Stimulated activated CD4-positive, alpha-beta T cell treated with anti-CD3 and anti-CD28 coated beads, Interleukin-15, amount 100 ng/mL, for 24 hours (primary cell): ENCODE measurements around the gene RAB6B.

Experiments used
- DNase-seq: peaks from one replicate; pipeline ENCODE4 v3.0.0-alpha.2; 2020

The RAB6B gene

DNA sequence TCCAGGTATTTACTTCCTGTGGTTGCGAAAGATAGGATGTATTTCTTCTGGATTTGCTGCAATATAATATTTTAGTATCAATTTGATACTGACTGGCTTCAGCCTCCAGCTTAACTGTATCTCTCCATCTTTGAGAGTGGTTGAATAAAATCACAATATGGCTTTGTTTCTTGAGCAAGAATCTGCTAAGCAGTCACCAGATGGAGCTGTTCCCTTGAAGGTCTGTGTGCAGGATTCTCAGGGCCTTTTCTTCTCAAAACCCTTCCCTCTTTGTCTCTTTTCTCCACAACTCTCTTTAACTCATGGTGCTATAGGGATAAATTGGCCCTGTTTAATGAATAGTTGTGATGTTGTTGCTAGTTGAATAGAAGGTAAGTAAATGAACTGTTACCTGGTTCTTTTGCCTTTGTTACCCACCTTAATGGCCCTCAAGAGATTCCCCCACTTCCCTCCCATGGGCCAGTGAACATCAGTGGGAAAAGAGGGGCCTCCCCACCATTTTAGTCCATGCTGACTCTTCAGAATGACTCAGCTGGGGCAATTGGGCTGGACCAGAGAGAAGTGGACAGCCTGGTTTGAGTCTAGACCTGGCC lies 34.8 kb upstream of the RAB6B start:
- DNase-seq: no peak

DNA sequence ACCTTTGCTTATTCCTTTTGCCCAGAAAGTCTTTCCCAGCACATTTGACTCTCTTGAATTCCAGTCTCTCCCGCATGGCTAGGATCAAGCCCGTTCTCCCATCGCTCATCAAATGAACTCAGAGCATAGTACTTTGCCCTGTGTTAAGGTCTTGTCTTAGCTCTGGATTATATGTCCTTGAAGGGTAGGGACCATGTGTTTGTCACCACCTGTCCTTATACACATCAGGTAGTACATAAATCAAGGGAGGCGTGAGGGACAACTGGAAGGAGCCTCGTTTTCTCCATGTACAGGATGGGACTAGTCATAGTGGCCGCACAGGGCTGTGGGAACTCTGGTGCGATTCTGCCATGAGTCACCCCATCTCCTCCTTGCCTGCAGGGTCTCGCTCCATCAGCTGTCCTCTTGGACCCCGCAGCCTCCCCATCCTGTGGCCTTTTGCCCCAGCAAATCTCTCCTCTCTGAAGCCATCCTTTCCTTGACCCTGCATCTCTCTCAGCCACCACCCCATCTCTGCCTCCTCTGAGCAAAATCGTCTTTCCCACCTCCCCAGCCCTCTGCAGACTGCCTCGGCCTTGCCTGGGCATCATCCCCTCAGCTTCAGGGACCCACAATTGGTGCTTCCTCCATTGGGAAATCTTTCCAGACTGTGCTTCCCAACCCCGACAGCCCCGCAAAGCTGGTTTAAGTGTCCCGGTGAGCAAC lies 33.4 kb upstream of the RAB6B start:
- DNase-seq: no peak

DNA sequence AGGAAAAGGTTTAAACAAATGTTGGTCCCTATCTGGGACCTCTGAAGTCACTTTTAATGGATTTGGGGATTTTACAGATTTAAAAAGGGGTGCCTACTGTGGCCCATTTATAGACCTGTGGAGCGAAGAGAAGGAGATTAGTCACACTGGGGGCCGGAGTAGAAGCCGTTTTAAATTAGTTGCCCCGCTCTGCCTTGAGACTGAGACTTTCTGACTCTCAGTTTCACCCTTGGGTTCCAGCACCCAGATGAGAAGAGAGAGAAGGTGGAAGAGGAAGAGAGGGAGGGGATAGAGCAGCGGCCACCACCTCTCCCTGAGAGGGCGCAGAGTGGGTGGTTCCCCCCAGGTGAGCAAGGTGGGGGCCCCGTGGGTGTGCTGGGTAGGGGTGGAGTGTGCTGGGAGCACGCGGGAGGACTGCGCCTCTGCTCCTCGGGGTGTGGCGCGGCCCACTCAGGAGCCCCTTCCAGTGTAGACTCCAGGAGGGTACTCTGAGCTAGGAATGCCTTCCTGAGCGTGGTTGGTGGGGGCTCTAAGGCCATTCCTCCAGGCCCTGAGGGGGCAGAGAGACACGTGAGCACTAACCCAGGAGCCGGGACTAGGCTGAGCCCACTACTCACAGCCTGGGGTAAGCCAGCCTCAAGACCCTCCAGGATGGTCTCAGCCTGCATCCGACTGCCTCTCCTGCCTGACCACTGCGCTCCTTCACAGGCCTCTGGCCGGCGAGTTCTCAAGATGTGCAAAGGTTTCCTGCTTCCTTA lies 32.6 kb upstream of the RAB6B start:
- DNase-seq: no peak

DNA sequence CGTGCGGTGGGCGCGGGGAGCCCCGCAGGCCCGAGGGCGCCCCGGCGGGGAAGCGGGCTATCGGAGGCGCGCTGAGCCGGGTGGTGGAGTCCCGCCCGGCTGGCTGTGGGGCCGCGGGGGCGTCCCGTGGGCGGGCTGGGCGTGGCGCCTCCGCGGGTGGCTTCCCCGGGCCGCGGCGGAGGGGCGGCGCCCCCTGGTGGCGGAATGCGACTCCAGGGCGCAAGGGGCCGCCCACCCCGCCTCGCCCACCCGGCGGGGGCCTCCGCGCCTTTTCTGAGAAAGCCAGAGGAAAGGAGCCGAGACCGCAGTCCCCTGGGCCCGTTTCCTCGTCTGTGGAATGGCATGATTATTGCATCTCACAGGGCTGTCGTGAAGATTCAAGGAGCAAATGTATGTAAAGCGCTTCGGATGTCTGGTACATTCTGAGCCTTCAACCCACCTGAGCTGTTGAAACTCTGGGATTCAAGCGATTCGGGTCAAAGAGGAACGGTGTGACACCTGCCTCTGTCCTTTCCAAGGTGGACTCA lies 31.9 kb upstream of the RAB6B start:
- peak; percentile 80 for DNase-seq

DNA sequence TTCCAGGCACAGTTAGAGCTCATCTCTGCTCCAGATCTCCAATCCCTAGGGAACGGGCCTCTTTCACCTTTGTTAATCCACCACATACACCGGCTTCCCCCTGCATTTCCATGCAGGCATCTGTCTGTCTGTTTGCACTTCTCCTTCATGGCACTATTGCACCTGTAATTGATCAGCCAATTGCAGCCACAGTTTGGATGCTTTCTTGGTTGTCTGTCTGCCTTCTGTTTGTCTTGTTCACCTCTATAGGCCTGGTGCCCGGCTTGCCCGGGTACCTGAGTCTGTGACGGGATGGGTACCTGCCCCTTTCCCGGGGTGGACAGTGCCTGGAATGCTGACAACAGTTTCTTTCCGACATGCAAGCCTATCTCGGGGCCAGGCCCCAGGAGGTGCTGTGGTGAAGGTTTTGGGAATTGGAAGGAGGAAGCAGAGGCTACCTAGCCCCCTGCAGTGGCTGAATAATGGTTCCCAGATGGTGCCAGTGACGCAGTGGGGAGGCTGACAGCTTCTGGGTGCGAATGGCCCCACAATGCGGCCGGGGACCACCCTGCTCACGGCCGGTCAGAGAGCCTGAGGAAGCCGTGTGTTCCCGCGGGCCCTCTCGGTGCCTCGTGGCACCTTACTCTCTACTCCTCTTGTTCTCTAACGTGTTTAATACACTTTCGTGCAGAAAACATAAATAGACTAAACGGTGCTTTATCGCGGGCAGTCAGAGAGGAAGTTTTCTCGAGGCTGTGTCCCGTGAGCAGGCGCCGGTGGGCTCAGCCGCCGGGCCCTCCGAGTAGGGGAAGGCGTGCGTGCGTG lies 31.3 kb upstream of the RAB6B start:
- no peak for DNase-seq

DNA sequence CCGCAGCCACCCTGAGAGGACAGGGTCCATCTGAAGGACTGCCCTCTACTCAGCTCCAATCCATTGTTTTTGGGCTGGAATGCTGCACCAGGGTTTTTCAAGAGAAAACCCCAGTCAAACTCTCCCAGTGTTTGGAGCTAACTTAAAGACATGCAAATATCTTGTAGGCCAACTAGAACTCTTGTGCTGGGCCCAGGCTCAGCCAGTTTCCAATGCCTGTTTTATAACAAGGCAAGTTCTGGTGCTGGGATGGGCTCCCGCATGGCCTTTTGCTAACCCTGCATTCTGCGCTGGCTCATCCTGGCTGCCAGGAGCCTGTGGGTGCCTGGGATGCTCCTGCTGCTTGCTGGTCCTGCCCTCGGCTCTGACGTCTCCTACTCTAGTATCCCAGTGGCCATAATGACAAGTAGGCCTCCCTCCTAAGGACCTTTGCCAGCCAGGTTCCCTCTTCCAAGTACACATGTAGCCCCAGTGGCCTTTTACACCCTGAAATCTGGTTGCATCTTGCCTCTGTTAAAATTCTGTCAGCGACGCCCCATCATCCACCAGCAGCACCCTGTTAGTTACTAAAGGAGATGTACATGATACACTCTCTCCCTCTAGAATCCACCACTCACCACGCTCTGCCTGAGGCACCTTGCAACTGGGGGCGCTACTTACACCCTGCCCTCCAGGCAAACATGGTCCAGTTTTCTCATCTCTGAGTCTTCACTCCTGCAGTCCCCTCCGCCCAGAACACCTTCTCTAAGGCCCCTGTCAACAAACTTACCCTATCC lies 30.5 kb upstream of the RAB6B start:
- no peak for DNase-seq

DNA sequence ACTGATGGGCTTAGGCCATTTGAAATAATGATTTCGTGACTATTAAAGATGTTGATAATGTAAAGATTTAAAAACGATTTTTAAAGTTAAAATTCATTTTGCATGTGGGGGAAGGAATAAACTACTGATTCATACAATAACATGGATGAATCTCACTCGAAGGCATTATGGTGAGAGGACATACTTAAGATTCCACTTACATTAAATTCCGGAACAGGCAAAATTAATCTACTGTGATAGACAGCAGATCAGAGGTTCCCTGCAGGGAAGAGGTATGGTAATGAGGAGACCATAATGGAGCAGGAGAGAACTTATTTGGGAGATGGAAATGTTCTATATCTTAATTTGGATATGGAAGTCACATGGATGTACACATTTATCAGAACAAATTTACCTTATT lies 28.4 kb upstream of the RAB6B start:
- DNase-seq: no peak

DNA sequence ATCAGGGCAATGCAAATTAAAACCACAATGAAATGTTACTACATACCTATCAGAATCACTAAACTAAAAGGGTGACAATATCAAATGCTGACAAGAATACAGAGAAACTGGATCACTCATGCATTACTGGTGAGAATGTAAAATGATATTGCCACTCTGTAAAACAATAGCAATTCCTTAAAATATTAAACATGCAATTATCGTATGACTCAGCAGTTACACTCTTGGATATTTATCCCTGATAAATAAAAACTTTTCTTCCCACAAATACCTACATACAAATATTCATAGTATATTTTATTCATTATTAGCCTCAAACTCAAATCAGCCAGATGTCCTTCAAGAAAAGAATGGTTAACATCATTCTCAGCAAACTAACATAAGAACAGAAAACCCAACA lies 25.9 kb upstream of the RAB6B start:
- no peak for DNase-seq

DNA sequence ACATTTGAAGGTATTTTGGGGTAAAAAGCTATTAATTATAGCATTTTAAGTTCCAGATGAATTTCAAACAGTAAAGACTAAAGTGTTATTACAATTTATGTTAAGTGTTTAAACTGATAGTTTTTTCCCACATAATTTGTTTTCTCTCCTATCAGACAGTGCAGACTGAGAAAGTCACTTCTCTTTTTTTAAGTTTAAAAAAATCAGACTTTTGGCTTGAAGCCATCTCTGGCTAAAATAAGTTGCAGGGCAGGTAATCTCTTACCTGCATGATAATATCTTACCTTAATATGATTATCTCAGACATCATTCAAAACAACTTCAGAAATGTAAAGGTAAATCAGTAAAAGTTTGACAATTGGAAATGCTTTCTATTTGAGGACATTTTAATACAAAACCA lies 21.5 kb upstream of the RAB6B start:
- no peak for DNase-seq

DNA sequence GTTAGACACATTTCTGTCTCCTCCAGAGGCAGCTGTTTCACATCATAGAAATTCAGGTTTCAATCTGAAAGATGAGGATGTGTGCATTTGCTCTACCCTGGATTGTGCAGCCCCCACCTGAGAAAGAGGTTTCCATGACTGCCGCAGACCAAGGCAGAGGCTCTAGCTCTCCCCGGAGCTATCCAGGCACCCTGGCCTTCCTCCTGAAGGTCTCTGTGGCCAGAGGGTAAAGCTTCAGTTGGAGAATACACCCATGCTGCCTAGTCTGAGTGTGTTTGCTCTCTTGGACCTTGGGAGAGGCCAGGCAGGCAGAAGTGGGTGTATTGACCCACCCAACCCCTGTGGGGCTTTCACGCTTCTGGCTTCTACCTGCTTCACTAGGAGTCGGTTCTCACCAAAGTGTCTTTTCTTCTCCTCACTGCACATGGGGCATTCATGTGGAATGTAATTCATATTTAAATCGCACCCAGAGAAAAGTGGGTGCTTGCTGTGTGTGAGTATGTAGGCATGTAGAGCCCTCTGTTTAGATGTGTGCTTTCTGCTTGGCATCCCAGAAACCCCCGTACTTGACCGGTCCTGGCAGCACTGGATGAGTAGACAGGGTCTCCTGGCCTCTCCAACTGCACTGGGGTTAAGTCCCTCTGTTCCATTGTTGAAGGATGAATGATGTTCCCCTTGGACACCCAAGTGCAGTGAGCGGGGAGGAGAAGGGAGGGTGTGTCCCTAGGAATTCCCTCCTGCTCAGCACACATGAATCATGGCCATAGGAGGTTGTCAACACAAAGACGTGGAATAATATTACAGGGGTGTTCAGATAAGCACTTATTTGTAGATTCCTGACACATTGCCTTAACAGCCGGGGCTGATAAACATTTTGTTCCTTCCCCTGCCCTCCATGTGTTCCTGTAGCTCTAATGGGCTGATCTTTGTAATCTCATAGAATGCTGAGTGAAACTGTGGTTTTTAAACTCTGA lies 20.3 kb upstream of the RAB6B start:
- DNase-seq: no peak

DNA sequence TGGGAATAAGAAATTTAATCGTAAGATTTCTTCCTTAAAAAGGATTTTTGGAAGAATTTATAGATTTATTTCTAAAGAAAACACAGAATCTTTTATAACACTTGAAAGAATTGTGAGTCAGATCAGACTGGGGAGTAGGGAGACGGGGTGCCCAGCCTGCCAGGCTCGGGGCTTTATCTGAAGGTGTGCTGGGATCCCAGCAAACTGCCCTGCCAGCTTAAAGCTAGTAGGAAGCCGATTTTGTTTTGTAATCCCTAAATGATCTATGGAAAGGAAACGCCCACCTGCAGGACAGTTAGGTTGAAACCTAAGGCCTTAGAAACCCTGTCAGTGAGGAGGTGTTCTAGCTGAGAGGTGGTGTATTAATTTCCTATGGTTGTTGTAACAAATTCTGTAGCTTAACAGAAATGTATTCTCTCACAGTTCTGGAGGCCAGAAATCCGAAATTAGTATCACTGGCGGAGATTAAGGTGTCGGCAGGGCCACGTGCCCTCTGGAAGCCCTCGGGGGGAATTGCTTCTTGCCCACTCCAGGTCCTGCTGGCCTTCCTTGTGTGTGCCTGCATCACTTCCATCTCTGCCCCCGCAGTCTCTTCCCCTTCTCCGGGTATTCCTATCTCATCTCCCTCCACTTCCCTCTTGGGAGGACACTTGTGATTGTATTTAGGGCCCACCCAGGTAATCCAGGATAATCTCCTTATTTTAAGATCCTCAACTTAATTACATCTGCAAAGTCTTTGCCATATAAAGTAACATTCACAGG lies 19.3 kb upstream of the RAB6B start:
- DNase-seq: no peak

DNA sequence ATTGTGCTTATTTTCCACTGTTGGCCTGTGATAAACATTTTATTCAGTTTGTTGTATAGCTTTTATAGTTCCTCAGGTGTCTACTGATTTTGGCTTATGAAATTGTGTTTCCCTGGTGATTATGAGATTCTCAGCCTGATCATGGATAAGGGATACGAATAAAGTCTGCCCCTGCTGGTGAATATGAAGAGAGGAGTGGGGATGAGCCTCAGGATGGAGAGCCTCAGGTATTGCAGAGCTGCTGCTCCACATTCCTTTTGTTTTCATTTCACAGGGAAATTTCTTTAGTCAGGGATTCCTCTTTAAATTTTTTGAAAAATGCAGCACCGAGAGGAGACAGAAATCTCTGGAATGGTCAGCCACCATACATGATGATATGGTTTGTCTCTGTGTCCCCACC lies 14.7 kb upstream of the RAB6B start:
- no peak for DNase-seq

DNA sequence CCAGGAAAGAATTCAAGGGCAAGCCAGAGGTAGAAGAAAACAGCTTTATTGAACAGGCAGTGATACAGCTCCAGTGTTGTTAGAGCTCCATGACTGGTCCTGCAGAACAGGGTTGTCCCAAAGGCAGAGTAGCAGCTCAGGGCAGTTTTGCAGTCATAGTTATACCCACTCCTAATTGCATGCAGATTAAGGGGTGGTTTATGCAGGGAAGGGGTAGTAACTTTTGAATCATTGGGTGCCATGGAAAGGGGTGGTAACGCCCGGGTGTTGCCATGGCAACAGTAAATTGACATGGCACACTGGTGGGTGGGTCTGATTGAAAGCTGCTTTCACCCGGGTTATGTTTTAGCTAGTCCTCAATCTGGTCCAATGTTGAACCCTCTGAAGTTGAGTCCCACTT lies 9.7 kb upstream of the RAB6B start:
- DNase-seq: no peak

DNA sequence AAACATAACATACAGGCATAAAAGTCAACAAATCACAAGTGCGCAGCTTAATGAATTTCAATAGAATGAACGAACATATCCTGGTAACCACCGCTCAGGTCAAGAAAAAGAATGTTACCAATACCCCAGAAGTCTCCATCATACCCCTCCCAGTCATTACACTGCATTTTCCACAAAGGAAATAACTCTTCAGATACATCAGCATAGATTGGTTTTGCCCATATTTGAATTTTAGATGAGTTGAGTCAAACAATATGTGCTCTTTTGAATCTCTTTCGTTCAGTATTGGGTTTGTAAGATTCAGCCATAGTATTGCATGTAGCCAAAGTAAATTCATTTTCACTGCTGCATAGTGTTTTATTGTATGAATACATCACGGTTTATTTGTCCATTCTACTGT lies 6.2 kb upstream of the RAB6B start:
- DNase-seq: no peak

DNA sequence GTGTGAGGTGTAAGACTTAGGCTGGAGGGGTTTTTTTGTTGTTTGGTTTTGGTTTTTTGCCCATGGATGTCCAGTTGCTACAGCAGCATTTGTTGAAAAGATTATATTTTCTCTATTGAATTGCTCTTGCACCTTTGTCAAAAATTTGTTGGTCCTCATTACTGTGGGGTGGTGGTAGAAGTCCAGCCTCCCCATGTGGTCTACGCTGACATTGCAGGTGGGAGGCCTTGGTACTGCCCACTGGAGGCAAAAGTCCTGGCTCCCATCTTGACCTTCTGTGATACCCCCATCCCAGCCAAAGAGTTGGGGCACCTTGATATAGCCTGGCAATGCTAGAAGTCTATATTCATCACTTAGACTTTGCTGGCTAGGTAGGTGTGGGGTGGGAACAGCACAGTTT lies 5.4 kb upstream of the RAB6B start:
- no peak for DNase-seq

DNA sequence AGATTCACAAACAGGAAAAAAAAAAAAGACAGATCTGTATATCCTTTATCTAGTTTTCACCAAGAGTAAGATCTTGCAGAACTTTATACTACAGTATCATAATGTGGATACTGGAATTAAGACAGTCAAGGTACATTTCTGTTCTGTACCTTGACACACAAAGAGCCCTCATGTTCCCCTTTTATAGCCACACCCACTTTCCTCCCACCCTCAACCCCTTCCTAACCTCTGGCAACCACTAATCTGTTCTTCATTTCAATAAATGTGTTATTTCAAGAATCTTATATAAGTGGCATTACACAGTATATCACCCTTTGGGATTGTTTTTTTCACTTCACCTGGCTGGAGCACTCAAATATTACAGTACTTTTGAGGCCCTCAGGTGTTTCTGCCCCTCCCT lies 3.6 kb upstream of the RAB6B start:
- DNase-seq: no peak

DNA sequence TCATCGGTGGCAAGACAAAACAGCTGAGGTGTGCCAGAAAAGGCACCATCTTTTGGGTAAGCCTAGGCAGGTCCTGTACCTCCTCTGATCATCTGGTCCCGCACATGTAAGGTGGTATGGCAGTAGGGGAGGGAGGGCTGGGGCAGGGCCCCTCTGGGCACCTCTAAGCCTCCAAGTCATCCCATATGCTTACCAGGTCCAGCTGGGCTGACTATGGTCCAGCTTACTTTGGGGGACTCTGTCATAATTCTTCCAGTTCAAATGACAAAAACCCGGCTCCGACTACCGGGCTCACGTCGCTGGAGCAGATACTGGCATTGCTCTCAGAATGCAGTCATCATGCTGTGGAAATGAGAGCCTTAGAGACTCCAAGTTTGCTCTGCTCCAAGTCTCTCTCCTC lies 1.9 kb upstream of the RAB6B start:
- DNase-seq: no peak

DNA sequence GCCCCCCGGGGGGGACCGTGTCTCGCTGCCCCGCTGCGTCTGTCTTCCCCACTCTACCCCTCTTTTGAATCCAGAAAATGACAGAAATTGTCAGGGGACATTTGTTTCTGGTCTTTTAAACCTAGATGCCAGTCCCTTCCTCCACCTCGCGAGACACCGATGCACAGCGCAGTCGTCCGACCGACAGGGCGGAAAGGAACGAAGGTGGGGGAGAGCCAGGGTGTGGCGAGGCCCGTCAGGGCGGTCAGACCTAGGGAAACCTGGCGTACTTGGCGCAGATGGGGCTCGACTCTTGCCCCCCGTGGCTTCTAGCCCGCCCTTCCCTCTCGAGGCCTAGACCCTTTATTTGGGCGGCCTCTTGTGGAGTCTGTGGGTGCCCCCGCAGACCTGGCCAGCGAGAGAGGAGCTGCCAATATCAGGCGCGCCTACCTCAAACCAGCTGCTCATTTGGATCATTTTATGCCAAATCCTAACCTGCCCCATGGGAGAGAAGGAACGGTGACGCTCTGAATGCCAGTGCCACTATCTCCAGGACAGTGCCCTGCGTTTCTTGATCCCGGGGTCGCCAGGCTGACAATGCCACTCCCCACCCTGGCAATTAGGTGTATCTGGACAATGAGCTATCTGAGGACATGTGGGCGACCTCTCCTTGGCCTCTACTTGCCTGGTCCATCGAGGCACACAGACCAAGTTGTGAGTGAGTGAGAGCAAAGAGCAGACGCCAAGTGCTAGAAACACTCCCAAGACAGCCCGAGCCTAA lies 500 bp upstream of the RAB6B start:
- DNase-seq: no peak

DNA sequence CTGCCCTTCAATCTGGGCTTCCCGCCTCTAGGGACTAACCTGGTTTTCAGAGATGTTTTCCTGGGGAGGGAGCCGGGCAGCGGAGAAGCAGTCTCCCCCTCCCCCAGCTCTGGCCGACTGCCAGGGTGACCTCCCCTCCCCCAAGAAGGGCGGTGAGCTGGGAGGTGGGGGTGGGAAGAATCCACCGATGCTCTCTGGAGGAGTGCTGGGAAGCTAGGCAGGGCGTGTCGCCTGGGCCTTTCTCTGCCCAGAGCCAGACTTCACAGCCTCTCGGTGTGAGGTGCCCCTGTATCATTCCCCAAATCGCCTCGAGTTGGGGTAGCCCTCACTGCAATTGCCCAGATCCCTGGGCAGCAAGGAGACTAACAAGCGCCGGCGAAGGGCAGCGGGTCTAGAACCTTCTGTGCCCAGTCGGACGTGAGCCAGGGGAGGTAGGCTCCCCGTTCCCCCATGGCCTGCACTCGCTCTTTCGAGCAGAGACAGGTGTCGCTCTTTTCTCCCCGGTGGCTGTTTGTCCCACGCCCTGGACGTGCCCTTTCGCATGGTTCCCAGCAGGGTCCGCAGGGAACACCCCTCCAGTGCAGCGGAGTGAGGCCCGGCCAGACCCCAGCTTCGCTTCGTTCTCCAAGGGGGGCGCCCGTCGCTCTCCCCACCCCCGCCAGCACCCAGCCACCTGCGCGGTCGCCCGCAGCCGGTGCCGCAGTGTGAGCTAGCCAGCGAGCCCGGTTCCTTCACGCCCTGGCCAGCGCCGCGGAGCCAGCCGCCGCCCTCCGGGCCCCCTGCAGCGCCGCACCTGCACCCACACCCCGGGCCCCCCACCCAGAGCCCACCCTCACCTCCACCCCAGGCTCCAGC lies 1.1 kb downstream of the RAB6B start:
- no peak for DNase-seq
